ENCODE results near the gene FHAD1. TPM values are rescaled to one million over a fixed set of nuclear protein-coding genes. Genes with fewer than 3 reads are reported as not detected.

The FHAD1 gene
- total and polyA plus RNA-seq, 11 donors: 0.06 to 1.1 (median 0.12) TPM; not detected in 4

DNA sequence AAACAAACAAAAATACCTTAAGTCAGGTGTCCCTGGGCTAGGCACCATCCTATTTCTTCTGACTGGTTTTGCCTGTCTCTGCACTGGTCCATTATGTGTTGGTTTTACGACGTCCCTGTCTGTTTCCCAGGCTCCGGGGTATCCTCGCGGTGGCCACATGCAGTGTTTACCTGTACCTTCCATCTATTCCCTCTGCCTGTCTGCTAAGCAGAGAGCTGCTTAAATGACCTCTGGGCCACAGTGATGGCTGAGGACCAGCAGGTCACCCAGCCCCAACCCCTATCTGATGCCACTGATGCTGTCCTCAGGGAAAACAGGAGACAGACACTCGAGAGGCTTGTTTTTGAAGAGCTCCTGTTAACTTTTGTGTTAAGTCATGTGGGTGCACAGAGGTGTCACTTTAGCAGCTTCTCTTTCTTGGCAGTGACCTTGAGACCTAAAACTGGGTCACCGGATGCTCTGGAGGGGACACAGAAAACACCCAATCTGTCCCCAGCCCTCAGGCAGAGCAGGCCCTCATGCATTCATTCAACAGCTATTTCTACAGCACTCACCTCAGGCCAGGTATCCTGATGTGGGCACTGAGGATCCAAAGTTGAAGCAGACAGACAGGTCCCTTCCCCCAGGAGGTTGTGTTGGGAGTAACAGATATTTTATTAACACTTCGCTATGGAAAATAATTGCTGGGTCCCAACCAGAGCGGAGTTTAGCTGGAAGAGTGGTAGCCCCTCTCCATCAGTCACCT is 158.3 kb downstream of the FHAD1 start:
- intact Hi-C loops (cut with DNase I): loop anchor here in 1 of 10 donors (5.0 kb wide), 1 partner anchor 68 kb away; no protein-coding TSS in a partner anchor
- H3K4me1 ChIP-seq: peaks cover 0 to 23% (median 6%) of the 10 kb centered on the region in 12 donors
- 91 to 93% (median 92%) methylated on average over 9 of the region's 9 CpGs for WGBS, 4 donors
- TF ChIP-seq, protein P1, sequence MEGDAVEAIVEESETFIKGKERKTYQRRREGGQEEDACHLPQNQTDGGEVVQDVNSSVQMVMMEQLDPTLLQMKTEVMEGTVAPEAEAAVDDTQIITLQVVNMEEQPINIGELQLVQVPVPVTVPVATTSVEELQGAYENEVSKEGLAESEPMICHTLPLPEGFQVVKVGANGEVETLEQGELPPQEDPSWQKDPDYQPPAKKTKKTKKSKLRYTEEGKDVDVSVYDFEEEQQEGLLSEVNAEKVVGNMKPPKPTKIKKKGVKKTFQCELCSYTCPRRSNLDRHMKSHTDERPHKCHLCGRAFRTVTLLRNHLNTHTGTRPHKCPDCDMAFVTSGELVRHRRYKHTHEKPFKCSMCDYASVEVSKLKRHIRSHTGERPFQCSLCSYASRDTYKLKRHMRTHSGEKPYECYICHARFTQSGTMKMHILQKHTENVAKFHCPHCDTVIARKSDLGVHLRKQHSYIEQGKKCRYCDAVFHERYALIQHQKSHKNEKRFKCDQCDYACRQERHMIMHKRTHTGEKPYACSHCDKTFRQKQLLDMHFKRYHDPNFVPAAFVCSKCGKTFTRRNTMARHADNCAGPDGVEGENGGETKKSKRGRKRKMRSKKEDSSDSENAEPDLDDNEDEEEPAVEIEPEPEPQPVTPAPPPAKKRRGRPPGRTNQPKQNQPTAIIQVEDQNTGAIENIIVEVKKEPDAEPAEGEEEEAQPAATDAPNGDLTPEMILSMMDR (IDR thresholded peaks at IDR 0.05): no peak
- no peak for TF ChIP-seq POLR2A (IDR thresholded peaks at IDR 0.05)
- no peaks in the 10 kb centered on the region for H3K27me3 ChIP-seq
- no peak for ATAC-seq
- no peaks in the 10 kb centered on the region for H3K36me3 ChIP-seq
- no peak for DNase-seq
- peaks cover 0 to 2% (median 0%) of the 10 kb centered on the region in 12 donors for H3K9me3 ChIP-seq
- H3K4me3 ChIP-seq: no peak overlapping the region
- H3K27ac ChIP-seq: no peak overlapping the region

DNA sequence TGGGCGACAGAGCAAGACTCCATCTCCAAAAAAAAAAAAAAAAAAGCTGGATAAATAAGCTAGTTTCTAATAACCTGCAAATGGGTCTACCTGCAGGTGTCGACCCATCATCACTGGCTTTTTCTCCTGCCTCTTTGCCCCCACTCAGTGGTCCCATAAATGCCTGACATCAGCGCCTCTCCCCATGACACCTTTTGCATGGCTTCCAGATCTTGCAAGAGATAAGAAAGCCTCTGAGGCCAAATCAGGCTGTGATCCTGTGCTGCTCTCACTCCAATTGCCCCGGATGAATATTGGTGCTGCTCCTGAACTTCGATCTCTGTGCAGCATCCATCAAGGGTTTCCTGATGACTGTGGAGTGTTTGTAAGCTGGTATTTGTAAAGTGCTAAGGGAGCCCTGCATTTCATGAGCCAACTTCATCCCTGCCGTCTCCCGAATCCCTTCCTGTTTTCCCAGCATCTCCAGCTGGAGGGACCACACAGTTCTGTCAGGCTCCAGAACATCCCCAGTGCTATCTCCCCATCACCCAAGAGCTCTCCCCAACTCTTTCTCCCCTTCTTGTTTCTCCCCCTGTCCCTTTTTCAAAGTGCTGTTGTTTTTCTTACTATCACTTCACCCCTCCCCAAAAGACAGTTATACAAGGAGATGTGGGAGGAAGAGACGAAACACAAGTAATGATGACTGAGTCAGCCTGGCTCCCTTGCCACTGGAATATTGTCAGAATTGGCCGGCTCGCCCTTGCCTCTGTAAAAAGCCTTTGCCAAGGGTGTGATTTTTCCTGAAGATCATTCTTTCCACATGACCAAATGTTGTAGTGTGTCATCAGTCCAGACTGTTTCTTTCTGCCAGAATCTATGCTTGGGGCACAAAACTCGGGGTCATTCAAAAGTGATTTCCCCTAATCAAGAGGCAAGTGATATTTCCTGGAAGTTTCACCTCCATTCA is 159.9 kb downstream of the FHAD1 start:
- DNase-seq (no peak), ATAC-seq (peak in 3 of 4 donors; percentile 21 to 30 (median 27))
- intact Hi-C loops (cut with DNase I): loop anchor here in 1 of 10 donors (5.0 kb wide), 1 partner anchor 70 kb away; no protein-coding TSS in a partner anchor
- Histone ChIP-seq H3K9me3 (no peaks in the 10 kb centered on the region), H3K4me3 (no peak overlapping the region), H3K27me3 (no peaks in the 10 kb centered on the region), H3K27ac (peak overlapping the region in 2 of 12 donors; percentile 37 to 56), H3K36me3 (no peaks in the 10 kb centered on the region), H3K4me1 (peaks cover 0 to 34% (median 14%) of the 10 kb centered on the region in 12 donors)
- TF ChIP-seq, protein P1 (IDR thresholded peaks at IDR 0.05): no peak
- TF ChIP-seq POLR2A (IDR thresholded peaks at IDR 0.05): no peak
- WGBS, 4 donors: 59 to 69% (median 65%) methylated on average over 10 to 11 of the region's 11 CpGs

DNA sequence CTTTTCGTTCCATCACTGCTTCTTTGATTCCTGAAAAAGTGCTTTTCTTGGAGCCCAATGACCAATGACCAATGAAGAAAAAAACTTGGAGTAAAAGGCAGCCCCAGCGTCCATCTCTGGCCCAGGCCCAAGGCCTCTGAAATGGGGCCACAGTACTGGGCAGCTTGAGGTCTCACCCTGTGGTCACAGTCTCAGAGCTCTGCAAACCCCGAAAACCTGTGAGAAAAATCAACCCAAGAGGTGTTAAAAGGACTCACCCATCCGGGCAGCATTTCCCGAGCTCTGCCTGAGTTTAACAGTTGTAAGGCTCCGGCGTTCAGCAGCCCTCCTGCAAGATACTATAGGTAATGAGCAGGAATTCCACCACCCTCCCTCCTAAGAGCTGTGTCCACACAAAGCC is 160.6 kb downstream of the FHAD1 start:
- WGBS, 4 donors: 67 to 81% (median 77%) methylated on average over 7 of the region's 7 CpGs
- ATAC-seq (no peak), DNase-seq (no peak)
- Histone ChIP-seq H3K4me1 (peaks cover 0 to 41% (median 18%) of the 10 kb centered on the region in 12 donors), H3K27me3 (no peaks in the 10 kb centered on the region), H3K27ac (peak overlapping the region in 2 of 12 donors; percentile 37 to 56), H3K4me3 (no peak overlapping the region), H3K36me3 (no peaks in the 10 kb centered on the region), H3K9me3 (no peaks in the 10 kb centered on the region)
- TF ChIP-seq, protein P1 (IDR thresholded peaks at IDR 0.05): no peak
- TF ChIP-seq POLR2A (IDR thresholded peaks at IDR 0.05): no peak
- intact Hi-C loops (cut with DNase I): loop anchor here in 1 of 10 donors (5.0 kb wide), 1 partner anchor 70 kb away; no protein-coding TSS in a partner anchor
